Lung (tissue), 12 donors: ENCODE results near the gene LDOC1. TPM values are rescaled to one million over a fixed set of nuclear protein-coding genes. Genes with fewer than 3 reads are reported as not detected.

Source experiments
- ATAC-seq: fragments of 200-7000 bp; cut with Tn5 transposase; one replicate; pipeline ENCODE4 v1.9.1; 2020; ENCODE audit warnings: moderate number of reproducible peaks; ENCODE audit not compliant: insufficient read depth, low FRiP score
- DNase-seq, 3 donors: peaks; one replicate each; pipeline ENCODE4 v3.0.0-alpha.2; 2013 to 2017
- H3K27ac ChIP-seq, 2 donors: one replicate each; pipeline ENCODE4 v1.5.1; 2013; ENCODE audit warnings: mild to moderate bottlenecking in 2 of 2, moderate library complexity in 2 of 2, control low read depth in 1 of 2, inconsistent platforms in 1 of 2, low read depth in 1 of 2, low read length in 1 of 2
- H3K27me3 ChIP-seq, 3 donors: one replicate each; pipeline ENCODE4 v1.5.1; 2013; ENCODE audit warnings: low read length in 2 of 3; ENCODE audit not compliant: control insufficient read depth in 3 of 3, insufficient read depth in 3 of 3
- H3K36me3 ChIP-seq, 4 donors: one replicate each; pipeline ENCODE4 v1.5.1; 2013; ENCODE audit warnings: low read length in 4 of 4, mild to moderate bottlenecking in 1 of 4, moderate library complexity in 1 of 4; ENCODE audit not compliant: control insufficient read depth in 4 of 4, insufficient read depth in 4 of 4
- H3K4me1 ChIP-seq, 5 donors: one replicate each; pipeline ENCODE4 v1.5.1; 2013; ENCODE audit warnings: low read length in 5 of 5, mild to moderate bottlenecking in 2 of 5, moderate library complexity in 1 of 5; ENCODE audit not compliant: control insufficient read depth in 5 of 5, insufficient read depth in 5 of 5
- H3K4me3 ChIP-seq: one replicate; pipeline ENCODE4 v1.5.1; 2013; ENCODE audit warnings: mild to moderate bottlenecking, control low read depth, moderate library complexity
- H3K9ac ChIP-seq, 2 donors: one replicate each; pipeline ENCODE4 v1.5.1; 2013; ENCODE audit warnings: low read length in 2 of 2, control low read depth in 1 of 2; ENCODE audit not compliant: insufficient read depth in 1 of 2
- H3K9me3 ChIP-seq, 4 donors: one replicate each; pipeline ENCODE4 v1.5.1; 2013; ENCODE audit warnings: low read length in 3 of 4, mild to moderate bottlenecking in 1 of 4, moderate library complexity in 1 of 4; ENCODE audit not compliant: control insufficient read depth in 4 of 4, insufficient read depth in 3 of 4
- WGBS, 2 donors: extraction: QIAGEN DNeasy Blood & Tissue Kit; methylation state at CpG; one replicate each; pipeline ENCODE4 v1.1.7; 2013; 5-methylcytosine and 5-hydroxymethylcytosine counted together
- polyA plus RNA-seq, 2 donors: library from polyadenylated mRNA; stranded (reverse); fragments of 200-250 nt; gene quantifications; one replicate each; pipeline ENCODE4 v1.2.1, GENCODE V29; 2013
- total RNA-seq, 2 donors: library from RNA; depleted of rRNA in 1 of 2; stranded (reverse); fragments of >200 nt in 1 of 2; gene quantifications; one replicate each; pipeline ENCODE4 v1.2.1, GENCODE V29; 2014 to 2021
- TF ChIP-seq, protein P1 (sequence below): IDR thresholded peaks from 2 replicates; pipeline ENCODE4 v1.5.1; 2012; ENCODE audit warnings: mild to moderate bottlenecking; ENCODE audit errors: control extremely low read depth, extremely low read depth
- donor health status: control.
- donor health status: control.
- donor health status: Bipolar disorder and iron deficiency.
- donor health status: healthy.
- donor health status: DM: yes; HTN: yes; CAD: no.

LDOC1 gene
- total and polyA plus RNA-seq, 4 donors = 9.9 to 21.7 (median 20.8) TPM

DNA sequence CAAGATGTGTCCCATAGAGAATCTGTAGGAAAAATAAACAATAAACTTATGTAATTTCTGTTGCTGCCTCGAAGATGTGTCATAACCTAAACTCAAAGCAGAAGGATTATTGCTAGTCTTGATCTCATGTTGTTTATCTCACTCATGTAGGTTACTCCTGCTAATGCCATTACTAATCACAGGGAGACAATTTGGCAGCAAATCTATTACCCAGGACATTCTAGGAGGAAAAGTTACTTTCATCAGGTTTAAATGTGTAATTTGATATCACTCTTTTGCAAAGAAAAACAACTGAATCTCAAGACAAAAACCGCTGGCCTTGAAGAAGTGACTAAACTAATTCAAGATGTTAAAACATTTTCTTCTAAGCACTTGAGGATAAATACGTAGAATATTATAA, 34.0 kb downstream of the LDOC1 start:
- Histone ChIP-seq H3K4me3 (no peak overlapping the region), H3K4me1 (no peaks in the 10 kb centered on the region), H3K9me3 (peaks cover 0 to 3% (median 0%) of the 10 kb centered on the region in 4 donors), H3K36me3 (no peaks in the 10 kb centered on the region), H3K9ac (no peak overlapping the region), H3K27me3 (no peaks in the 10 kb centered on the region), H3K27ac (no peak overlapping the region)
- TF ChIP-seq, protein P1, sequence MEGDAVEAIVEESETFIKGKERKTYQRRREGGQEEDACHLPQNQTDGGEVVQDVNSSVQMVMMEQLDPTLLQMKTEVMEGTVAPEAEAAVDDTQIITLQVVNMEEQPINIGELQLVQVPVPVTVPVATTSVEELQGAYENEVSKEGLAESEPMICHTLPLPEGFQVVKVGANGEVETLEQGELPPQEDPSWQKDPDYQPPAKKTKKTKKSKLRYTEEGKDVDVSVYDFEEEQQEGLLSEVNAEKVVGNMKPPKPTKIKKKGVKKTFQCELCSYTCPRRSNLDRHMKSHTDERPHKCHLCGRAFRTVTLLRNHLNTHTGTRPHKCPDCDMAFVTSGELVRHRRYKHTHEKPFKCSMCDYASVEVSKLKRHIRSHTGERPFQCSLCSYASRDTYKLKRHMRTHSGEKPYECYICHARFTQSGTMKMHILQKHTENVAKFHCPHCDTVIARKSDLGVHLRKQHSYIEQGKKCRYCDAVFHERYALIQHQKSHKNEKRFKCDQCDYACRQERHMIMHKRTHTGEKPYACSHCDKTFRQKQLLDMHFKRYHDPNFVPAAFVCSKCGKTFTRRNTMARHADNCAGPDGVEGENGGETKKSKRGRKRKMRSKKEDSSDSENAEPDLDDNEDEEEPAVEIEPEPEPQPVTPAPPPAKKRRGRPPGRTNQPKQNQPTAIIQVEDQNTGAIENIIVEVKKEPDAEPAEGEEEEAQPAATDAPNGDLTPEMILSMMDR = no peak
- DNase-seq (no peak), ATAC-seq (no peak)
- 51 to 76% methylated on average over 3 of the region's 3 CpGs for WGBS, 2 donors

DNA sequence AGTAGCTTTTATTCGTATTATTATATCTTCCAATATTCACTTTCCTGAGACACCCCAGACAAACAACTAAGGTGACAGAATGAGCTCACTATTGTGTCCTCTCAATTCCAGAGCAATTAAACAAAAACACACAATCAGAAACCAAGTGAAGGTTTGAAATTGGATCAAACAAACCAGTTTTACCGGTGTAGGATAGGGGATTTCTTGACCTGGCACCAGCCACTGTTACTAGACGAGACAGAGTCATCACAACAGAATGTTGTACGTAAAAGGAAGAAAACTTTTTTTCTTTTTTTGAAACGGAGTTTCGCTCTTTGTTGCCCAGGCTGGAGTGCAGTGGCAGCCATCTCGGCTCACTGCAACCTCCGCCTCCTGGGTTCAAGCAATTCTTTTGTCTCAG, 43.7 kb downstream of the LDOC1 start:
- ATAC-seq = no peak
- H3K27ac ChIP-seq = no peak overlapping the region
- TF ChIP-seq, protein P1 = no peak

DNA sequence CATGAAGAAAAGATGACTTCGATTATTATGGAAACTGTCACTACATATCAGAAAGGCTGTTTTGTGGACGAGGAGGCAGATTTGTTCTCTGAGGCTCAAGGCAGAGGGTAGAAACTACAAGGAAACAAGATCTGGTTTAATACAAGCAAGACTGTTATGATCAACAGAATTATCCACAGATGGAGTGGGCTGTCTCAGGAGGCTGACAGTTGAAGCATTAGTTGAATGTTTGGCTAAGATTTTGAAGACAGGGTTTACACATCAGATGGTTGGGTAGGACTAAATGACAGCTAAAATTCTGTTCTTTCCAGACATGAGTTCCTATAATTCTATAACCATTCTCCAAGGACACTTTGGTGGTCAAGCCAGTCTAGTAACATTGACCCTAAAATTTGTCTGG, 49.8 kb downstream of the LDOC1 start:
- WGBS, 2 donors = 72 to 94% methylated on average over 2 of the region's 2 CpGs
- no peak for DNase-seq
- Histone ChIP-seq H3K27ac (no peak overlapping the region), H3K9me3 (no peaks in the 10 kb centered on the region), H3K4me1 (no peaks in the 10 kb centered on the region), H3K4me3 (no peak overlapping the region), H3K27me3 (no peaks in the 10 kb centered on the region), H3K36me3 (no peaks in the 10 kb centered on the region), H3K9ac (no peak overlapping the region)
- TF ChIP-seq, protein P1 = no peak
- no peak for ATAC-seq

More for the DNA sequence above, 43.7 kb downstream of the LDOC1 start:
- no peak overlapping the region for H3K9ac ChIP-seq
- 62 to 82% methylated on average over 7 to 8 of the region's 8 CpGs for WGBS, 2 donors
- no peaks in the 10 kb centered on the region for H3K9me3 ChIP-seq
- no peaks in the 10 kb centered on the region for H3K27me3 ChIP-seq
- H3K36me3 ChIP-seq = no peaks in the 10 kb centered on the region
- H3K4me1 ChIP-seq = no peaks in the 10 kb centered on the region
- no peak for DNase-seq
- no peak overlapping the region for H3K4me3 ChIP-seq

Other genes starting within 250 kb of the LDOC1 start
- not detected for gene SPANXB1, start 174.5 kb downstream of the LDOC1 start, total RNA-seq
- not detected for gene SPANXB1, start 174.5 kb downstream of the LDOC1 start, polyA plus RNA-seq
- gene SPANXC, start 65.4 kb upstream of the LDOC1 start, total RNA-seq = not detected
- not detected for gene SPANXC, start 65.4 kb upstream of the LDOC1 start, polyA plus RNA-seq